SK-N-SH treated with all-trans-retinoic acid at 6 μM for 48 hours (cell line): ENCODE results near the gene CADM1.

ENCODE experiments used
- ATAC-seq: fragments of 200-7000 bp; cut with Tn5 transposase; 3 replicates; pipeline ENCODE4 v1.9.1; 2020; ENCODE audit warnings: mild to moderate bottlenecking, moderate library complexity
- ARNTL ChIP-seq: fragments of 450-650 bp; formaldehyde crosslinking; IDR thresholded peaks from 2 replicates; pipeline ENCODE4 v1.5.0; 2020; ENCODE audit warnings: low read depth, mild to moderate bottlenecking, moderate library complexity, borderline replicate concordance
- BACH2 ChIP-seq: fragments of 250-450 bp; sonication (Bioruptor Pico); IDR thresholded peaks from 2 replicates; pipeline ENCODE4 v1.9.0; 2021; ENCODE audit warnings: mild to moderate bottlenecking, borderline replicate concordance
- CREB5 ChIP-seq: fragments of 250-450 bp; sonication (Bioruptor Pico); IDR thresholded peaks from 2 replicates; pipeline ENCODE4 v1.5.1; 2020; ENCODE audit warnings: low read depth, mild to moderate bottlenecking, moderate library complexity
- CSDC2 ChIP-seq: fragments of 250-450 bp; sonication (Bioruptor Pico); IDR thresholded peaks from 2 replicates; pipeline ENCODE4 v1.5.0; 2020; ENCODE audit warnings: mild to moderate bottlenecking, moderate library complexity
- CSRNP3 ChIP-seq: fragments of 250-450 bp; sonication (Bioruptor Pico); IDR thresholded peaks from 2 replicates; pipeline ENCODE4 v1.5.1; 2021; ENCODE audit warnings: mild to moderate bottlenecking, moderate library complexity
- ESRRG ChIP-seq: fragments of 250-450 bp; sonication (Bioruptor Pico); IDR thresholded peaks from 2 replicates; pipeline ENCODE4 v1.6.1; 2021; ENCODE audit warnings: mild to moderate bottlenecking
- GLIS3 ChIP-seq: fragments of 250-450 bp; sonication (Bioruptor Pico); IDR thresholded peaks from 2 replicates; pipeline ENCODE4 v1.5.0; 2020; ENCODE audit warnings: mild to moderate bottlenecking, moderate library complexity
- ISL1 ChIP-seq: fragments of 250-450 bp; sonication (Bioruptor Pico); IDR thresholded peaks from 2 replicates; pipeline ENCODE4 v2.1.2; 2022; ENCODE audit warnings: mild to moderate bottlenecking, moderate library complexity
- OSR1 ChIP-seq: fragments of 250-450 bp; sonication (Bioruptor Pico); IDR thresholded peaks from 2 replicates; pipeline ENCODE4 v1.8.0; 2022; ENCODE audit warnings: moderate library complexity, mild to moderate bottlenecking, inconsistent platforms
- PATZ1 ChIP-seq: fragments of 250-450 bp; sonication (Bioruptor Pico); IDR thresholded peaks from 2 replicates; pipeline ENCODE4 v1.8.0; 2020; ENCODE audit warnings: mild to moderate bottlenecking, moderate library complexity, borderline replicate concordance
- RARB ChIP-seq: fragments of 250-450 bp; sonication (Bioruptor Pico); IDR thresholded peaks from 2 replicates; pipeline ENCODE4 v1.8.0; 2021; ENCODE audit warnings: mild to moderate bottlenecking, moderate library complexity
- SNAI2 ChIP-seq: fragments of 250-450 bp; sonication (Bioruptor Pico); IDR thresholded peaks from 2 replicates; pipeline ENCODE4 v1.5.0; 2020; ENCODE audit warnings: mild to moderate bottlenecking, moderate library complexity
- TCF4 ChIP-seq: fragments of 250-450 bp; sonication (Bioruptor Pico); IDR thresholded peaks from 2 replicates; pipeline ENCODE4 v1.8.0; 2021; ENCODE audit warnings: mild to moderate bottlenecking, moderate library complexity, borderline replicate concordance
- TOX ChIP-seq: fragments of 250-450 bp; sonication (Bioruptor Pico); IDR thresholded peaks from 2 replicates; pipeline ENCODE4 v1.8.0; 2021; ENCODE audit warnings: mild to moderate bottlenecking, moderate library complexity, borderline replicate concordance
- TSHZ2 ChIP-seq: fragments of 250-450 bp; sonication (Bioruptor Pico); IDR thresholded peaks from 2 replicates; pipeline ENCODE4 v1.5.0; 2020; ENCODE audit warnings: mild to moderate bottlenecking, moderate library complexity
- ZC3H10 ChIP-seq: fragments of 250-450 bp; sonication (Bioruptor Pico); IDR thresholded peaks from 2 replicates; pipeline ENCODE4 v1.5.1; 2021; ENCODE audit warnings: mild to moderate bottlenecking, moderate library complexity
- ZFP3 ChIP-seq: fragments of 250-450 bp; sonication (Bioruptor Pico); IDR thresholded peaks from 2 replicates; pipeline ENCODE4 v1.5.0; 2020; ENCODE audit warnings: mild to moderate bottlenecking, moderate library complexity
- ZFP30 ChIP-seq: fragments of 450-650 bp; formaldehyde crosslinking; IDR thresholded peaks from 2 replicates; pipeline ENCODE4 v1.5.0; 2022; ENCODE audit warnings: mild to moderate bottlenecking, moderate library complexity
- ZNF565 ChIP-seq: fragments of 450-650 bp; formaldehyde crosslinking; conservative IDR thresholded peaks from 2 replicates; pipeline ENCODE4 v1.5.0; 2020; ENCODE audit warnings: low read depth, mild to moderate bottlenecking, moderate library complexity
- ZNF8 ChIP-seq: fragments of 450-650 bp; formaldehyde crosslinking; IDR thresholded peaks from 2 replicates; pipeline ENCODE4 v1.5.0; 2020; ENCODE audit warnings: mild to moderate bottlenecking, moderate library complexity

Gene CADM1

GRCh38 chr11:115155320-115155719, 348.9 kb downstream of the CADM1 start:
- TF ChIP-seq ZNF565 (CRISPR knock-in tag) (no peak), ESRRG (CRISPR knock-in tag) (no peak)
- TF ChIP-seq, all 23 proteins: peak for 0
- no peak for ATAC-seq

- no peak for ATAC-seq
- TF ChIP-seq GLIS3 (CRISPR knock-in tag) (no peak), ZNF8 (CRISPR knock-in tag) (no peak), ESRRG (CRISPR knock-in tag) (no peak), ISL1 (CRISPR knock-in tag) (no peak), ZFP3 (CRISPR knock-in tag) (no peak), PATZ1 (CRISPR knock-in tag) (no peak), ZFP30 (no peak), BACH2 (CRISPR knock-in tag) (no peak), TSHZ2 (CRISPR knock-in tag) (no peak), ZNF565 (CRISPR knock-in tag) (no peak), ZC3H10 (CRISPR knock-in tag) (no peak), TOX (CRISPR knock-in tag) (no peak), TCF4 (no peak), ARNTL (CRISPR knock-in tag) (no peak)
- TF ChIP-seq, all 23 proteins: peak for 0
These were observed 349.9 kb downstream of the CADM1 start for GRCh38 chr11:115154355-115154736.

- TF ChIP-seq ZNF565 (CRISPR knock-in tag) = no peak
- ATAC-seq = no peak
These were observed 350.4 kb downstream of the CADM1 start for GRCh38 chr11:115153731-115154354.

- TF ChIP-seq ZNF8 (CRISPR knock-in tag) (no peak), TCF4 (no peak), ESRRG (CRISPR knock-in tag) (no peak), GLIS3 (CRISPR knock-in tag) (no peak), CREB5 (CRISPR knock-in tag) (no peak), TSHZ2 (CRISPR knock-in tag) (no peak), OSR1 (CRISPR knock-in tag) (no peak), RARB (CRISPR knock-in tag) (no peak), SNAI2 (CRISPR knock-in tag) (no peak), ZC3H10 (CRISPR knock-in tag) (no peak), PATZ1 (CRISPR knock-in tag) (no peak), BACH2 (CRISPR knock-in tag) (no peak), ZFP3 (CRISPR knock-in tag) (no peak), CSDC2 (CRISPR knock-in tag) (no peak), CSRNP3 (no peak), ZNF565 (CRISPR knock-in tag) (no peak)
- ATAC-seq = no peak
These were observed 351.1 kb downstream of the CADM1 start for GRCh38 chr11:115153135-115153534.
